Upper lobe of left lung (tissue), 4 donors: ENCODE results near the gene RHOT2.

Experiments used
- POLR2A ChIP-seq, 4 donors: fragments of 450-650 bp; IDR thresholded peaks; one replicate each; pipeline ENCODE4 v1.5.1; 2016 to 2017; ENCODE audit warnings: antibody characterized with exemption in 4 of 4, mild to moderate bottlenecking in 2 of 4
- TF ChIP-seq, protein P1 (sequence below), 6 experiments: fragments of 450-650 bp in 4 of 6; fragments of 200-600 bp in 2 of 6; sonication (generic) in 2 of 6; IDR thresholded peaks; one replicate each; pipeline ENCODE4 v1.5.1; 2016 to 2019; ENCODE audit warnings: antibody characterized with exemption in 6 of 6

DNA sequence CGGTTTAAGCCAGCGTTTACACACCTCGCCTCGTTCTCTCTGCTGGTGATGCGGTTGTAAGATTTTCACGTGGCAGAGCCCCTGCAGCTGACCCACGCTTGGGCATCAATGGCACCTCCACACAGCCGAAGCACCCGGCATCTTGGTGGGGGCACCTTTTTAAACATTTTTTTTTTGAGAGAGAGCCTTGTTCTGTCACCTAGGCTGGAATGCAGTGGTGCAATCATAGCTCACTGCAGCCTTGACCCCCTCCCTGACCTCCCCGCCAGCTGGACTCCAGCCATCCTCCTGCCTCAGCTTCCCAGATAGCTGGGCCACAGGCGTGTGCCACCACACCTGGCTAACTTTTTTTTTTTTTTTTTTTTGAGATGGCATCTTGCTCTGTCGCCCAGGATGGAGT, 13.9 kb upstream of the RHOT2 start:
- TF ChIP-seq, protein P1, sequence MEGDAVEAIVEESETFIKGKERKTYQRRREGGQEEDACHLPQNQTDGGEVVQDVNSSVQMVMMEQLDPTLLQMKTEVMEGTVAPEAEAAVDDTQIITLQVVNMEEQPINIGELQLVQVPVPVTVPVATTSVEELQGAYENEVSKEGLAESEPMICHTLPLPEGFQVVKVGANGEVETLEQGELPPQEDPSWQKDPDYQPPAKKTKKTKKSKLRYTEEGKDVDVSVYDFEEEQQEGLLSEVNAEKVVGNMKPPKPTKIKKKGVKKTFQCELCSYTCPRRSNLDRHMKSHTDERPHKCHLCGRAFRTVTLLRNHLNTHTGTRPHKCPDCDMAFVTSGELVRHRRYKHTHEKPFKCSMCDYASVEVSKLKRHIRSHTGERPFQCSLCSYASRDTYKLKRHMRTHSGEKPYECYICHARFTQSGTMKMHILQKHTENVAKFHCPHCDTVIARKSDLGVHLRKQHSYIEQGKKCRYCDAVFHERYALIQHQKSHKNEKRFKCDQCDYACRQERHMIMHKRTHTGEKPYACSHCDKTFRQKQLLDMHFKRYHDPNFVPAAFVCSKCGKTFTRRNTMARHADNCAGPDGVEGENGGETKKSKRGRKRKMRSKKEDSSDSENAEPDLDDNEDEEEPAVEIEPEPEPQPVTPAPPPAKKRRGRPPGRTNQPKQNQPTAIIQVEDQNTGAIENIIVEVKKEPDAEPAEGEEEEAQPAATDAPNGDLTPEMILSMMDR (IDR thresholded peaks at IDR 0.05), result no peak
- no peak for TF ChIP-seq POLR2A (IDR thresholded peaks at IDR 0.05)
